ENCODE data around the gene PSG5. TPM values are rescaled to one million over a fixed set of nuclear protein-coding genes. Genes with fewer than 3 reads are reported as not detected.
"Not testable (repeated sequence)": the region's sequence is repeated elsewhere in the genome, so short reads cannot be mapped to it uniquely, and the experiment has no call there.

Gene PSG5
- total and polyA plus RNA-seq, 2 experiments from 2014 or later = 534 to 1,019 TPM

GRCh38 chr19:43197666-43198397, 11.5 kb upstream of the PSG5 start:
- H3K9me3 ChIP-seq (ENCODE audit: low read depth); H3K79me2 ChIP-seq (ENCODE audit: insufficient read depth); DNase-seq; H3K36me3 ChIP-seq (ENCODE audit: low read depth); H3K4me3 ChIP-seq; H3K9ac ChIP-seq; H2AFZ ChIP-seq; in situ Hi-C loops (cut with MboI); H3K27me3 ChIP-seq (replicated peaks; ENCODE audit: insufficient read depth); H4K20me1 ChIP-seq (ENCODE audit: insufficient read depth); H3K9me2 ChIP-seq (ENCODE audit: insufficient read depth); H3K4me2 ChIP-seq (ENCODE audit: unreplicated experiment); H3K27ac ChIP-seq: not testable (repeated sequence)
- Histone ChIP-seq H3K4me1 (ENCODE audit: insufficient read depth) (peaks cover 32% of the 10 kb centered on the region), H3F3A (ENCODE audit: insufficient read depth) (peaks cover 58% of the 10 kb centered on the region)
- WGBS, 2 experiments (ENCODE audit: low coverage in 1 of 2, low lambda C conversion rate in 2 of 2, missing lambda C conversion rate in 2 of 2) = 96 to 100% methylated on average over 4 to 7 of the region's 7 CpGs

DNA sequence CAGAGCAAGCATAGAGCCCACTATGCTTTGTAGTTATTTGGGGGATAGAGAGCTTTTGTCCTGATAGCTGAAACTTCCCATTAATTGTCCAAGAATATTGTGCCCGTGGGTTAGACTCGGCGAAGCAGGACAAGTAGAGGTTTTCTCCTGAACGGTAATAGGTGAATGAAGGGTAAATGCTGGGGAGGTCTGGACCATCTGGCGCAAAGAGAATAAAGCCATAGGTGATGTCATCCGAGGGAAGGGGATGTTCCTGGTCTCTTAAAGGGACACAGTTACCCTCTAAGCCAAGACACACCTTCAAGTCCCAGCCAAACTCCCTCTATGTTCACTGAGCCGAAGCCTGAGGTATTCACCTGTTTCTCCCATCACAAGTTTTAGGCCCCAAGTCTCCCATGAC, 8.1 kb upstream of the PSG5 start:
- H3K9ac ChIP-seq; H3K79me2 ChIP-seq (ENCODE audit: insufficient read depth); H3K4me2 ChIP-seq (ENCODE audit: unreplicated experiment); H3K9me2 ChIP-seq (ENCODE audit: insufficient read depth); H3K27me3 ChIP-seq (replicated peaks; ENCODE audit: insufficient read depth); H2AFZ ChIP-seq; H3K27ac ChIP-seq; H3K4me1 ChIP-seq (ENCODE audit: insufficient read depth); H4K20me1 ChIP-seq (ENCODE audit: insufficient read depth); H3K9me3 ChIP-seq (ENCODE audit: low read depth); DNase-seq; H3K4me3 ChIP-seq; H3K36me3 ChIP-seq (ENCODE audit: low read depth); in situ Hi-C loops (cut with MboI): not testable (repeated sequence)
- H3F3A ChIP-seq (ENCODE audit: insufficient read depth) = peaks cover 26% of the 10 kb centered on the region
- 87% methylated on average over 7 of the region's 7 CpGs for WGBS, 2 experiments (ENCODE audit: low coverage in 1 of 2, low lambda C conversion rate in 2 of 2, missing lambda C conversion rate in 2 of 2)

DNA sequence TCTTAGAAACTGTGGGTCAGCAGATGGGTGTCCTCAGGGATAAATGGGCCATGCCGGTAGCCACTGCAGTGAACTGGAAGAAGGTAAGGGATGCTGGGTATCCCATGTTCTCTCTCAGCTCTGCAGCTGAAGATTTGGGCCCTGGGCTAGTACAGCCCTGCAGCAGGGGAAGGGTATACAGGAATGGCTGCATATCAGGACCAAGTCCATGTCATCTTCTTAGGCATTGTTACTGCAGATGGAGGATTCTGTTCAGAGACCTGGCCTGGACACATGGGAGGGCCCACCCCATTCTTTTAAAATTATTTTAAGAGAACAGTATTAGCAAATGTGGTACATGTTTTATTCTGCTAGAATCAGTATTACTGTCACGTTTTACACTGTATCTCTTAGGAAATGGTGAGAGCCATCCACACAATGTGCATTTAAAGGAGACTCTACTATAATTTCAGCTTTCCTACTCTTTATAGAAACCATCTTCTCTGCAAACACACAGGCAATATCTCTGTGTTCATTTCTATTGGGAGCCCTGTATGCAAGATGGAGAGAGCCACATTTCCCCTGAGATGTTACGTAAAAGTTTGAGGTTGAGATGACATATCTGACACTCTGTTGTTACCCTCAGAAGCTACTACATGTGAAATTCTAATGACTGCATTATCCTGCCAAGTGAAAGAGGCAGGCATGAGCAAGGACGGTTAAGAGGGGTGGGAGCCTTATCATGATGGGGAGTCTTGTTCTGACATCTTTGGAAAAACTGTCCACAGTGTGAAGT, 6.2 kb upstream of the PSG5 start:
- H3K27me3 ChIP-seq (replicated peaks; ENCODE audit: insufficient read depth); H3K4me3 ChIP-seq; H3K79me2 ChIP-seq (ENCODE audit: insufficient read depth); H3K4me1 ChIP-seq (ENCODE audit: insufficient read depth); H3K9me2 ChIP-seq (ENCODE audit: insufficient read depth); H3K4me2 ChIP-seq (ENCODE audit: unreplicated experiment); DNase-seq; in situ Hi-C loops (cut with MboI); H2AFZ ChIP-seq; H3K36me3 ChIP-seq (ENCODE audit: low read depth); H4K20me1 ChIP-seq (ENCODE audit: insufficient read depth); H3K9me3 ChIP-seq (ENCODE audit: low read depth); H3K9ac ChIP-seq; H3K27ac ChIP-seq: not testable (repeated sequence)
- WGBS, 2 experiments (ENCODE audit: low coverage in 1 of 2, low lambda C conversion rate in 2 of 2, missing lambda C conversion rate in 2 of 2) = 59 to 66% methylated on average over 4 of the region's 4 CpGs
- peaks cover 19% of the 10 kb centered on the region for H3F3A ChIP-seq (ENCODE audit: insufficient read depth)

GRCh38 chr19:43188092-43188491, 1.8 kb upstream of the PSG5 start:
- H3K27ac ChIP-seq; H4K20me1 ChIP-seq (ENCODE audit: insufficient read depth); H3K4me2 ChIP-seq (ENCODE audit: unreplicated experiment); in situ Hi-C loops (cut with MboI); H3K27me3 ChIP-seq (replicated peaks; ENCODE audit: insufficient read depth); H3K9me2 ChIP-seq (ENCODE audit: insufficient read depth); H3K36me3 ChIP-seq (ENCODE audit: low read depth); H3K9ac ChIP-seq; H3K9me3 ChIP-seq (ENCODE audit: low read depth); H2AFZ ChIP-seq; H3K4me3 ChIP-seq: not testable (repeated sequence)
- Histone ChIP-seq H3K79me2 (ENCODE audit: insufficient read depth) (peaks cover 35% of the 10 kb centered on the region), H3F3A (ENCODE audit: insufficient read depth) (peaks cover 27% of the 10 kb centered on the region), H3K4me1 (ENCODE audit: insufficient read depth) (peaks cover 36% of the 10 kb centered on the region)
- 48 to 59% methylated on average over 7 to 9 of the region's 9 CpGs for WGBS, 2 experiments (ENCODE audit: low coverage in 1 of 2, low lambda C conversion rate in 2 of 2, missing lambda C conversion rate in 2 of 2)
- peak; percentile 25 for DNase-seq
